ENCODE results near the gene ZMYM4.
"Not testable (repeated sequence)": the region's sequence is repeated elsewhere in the genome, so short reads cannot be mapped to it uniquely, and the experiment has no call there.

ZMYM4 gene

GRCh38 chr1:35364741-35365140, 96.2 kb downstream of the ZMYM4 start:
- DNase-seq (ENCODE audit: low read depth, low spot score), result no peak
- Histone ChIP-seq H3K9ac (ENCODE audit: insufficient read length) (no peak overlapping the region), H3K4me3 (no peak overlapping the region), H3K36me3 (ENCODE audit: insufficient read depth, low read length) (peaks cover 34% of the 10 kb centered on the region), H3K27ac (peak overlapping the region; percentile 9; the same call in 1 of the 2 replicates), H3K9me3 (ENCODE audit: low read depth, low read length) (no peaks in the 10 kb centered on the region)
- TF ChIP-seq FOXP2 (optimal IDR thresholded peaks at IDR 0.05; ENCODE audit: control extremely low read depth, extremely low read length, insufficient read depth) (no peak), EZH2 (IDR thresholded peaks at IDR 0.05) (no peak), POLR2AphosphoS5 (IDR thresholded peaks at IDR 0.05; ENCODE audit: borderline replicate concordance, low read depth, low read length) (no peak)

GRCh38 chr1:35367914-35368313, 99.4 kb downstream of the ZMYM4 start:
- DNase-seq (ENCODE audit: low read depth, low spot score), result no peak
- Histone ChIP-seq H3K9me3 (ENCODE audit: low read depth, low read length) (no peaks in the 10 kb centered on the region), H3K9ac (ENCODE audit: insufficient read length) (no peak overlapping the region), H3K27ac (peak overlapping the region; percentile 63), H3K36me3 (ENCODE audit: insufficient read depth, low read length) (peaks cover 31% of the 10 kb centered on the region), H3K4me3 (no peak overlapping the region)
- TF ChIP-seq EZH2 (IDR thresholded peaks at IDR 0.05) (no peak), POLR2AphosphoS5 (IDR thresholded peaks at IDR 0.05; ENCODE audit: borderline replicate concordance, low read depth, low read length) (no peak), FOXP2 (optimal IDR thresholded peaks at IDR 0.05; ENCODE audit: control extremely low read depth, extremely low read length, insufficient read depth) (no peak)

DNA sequence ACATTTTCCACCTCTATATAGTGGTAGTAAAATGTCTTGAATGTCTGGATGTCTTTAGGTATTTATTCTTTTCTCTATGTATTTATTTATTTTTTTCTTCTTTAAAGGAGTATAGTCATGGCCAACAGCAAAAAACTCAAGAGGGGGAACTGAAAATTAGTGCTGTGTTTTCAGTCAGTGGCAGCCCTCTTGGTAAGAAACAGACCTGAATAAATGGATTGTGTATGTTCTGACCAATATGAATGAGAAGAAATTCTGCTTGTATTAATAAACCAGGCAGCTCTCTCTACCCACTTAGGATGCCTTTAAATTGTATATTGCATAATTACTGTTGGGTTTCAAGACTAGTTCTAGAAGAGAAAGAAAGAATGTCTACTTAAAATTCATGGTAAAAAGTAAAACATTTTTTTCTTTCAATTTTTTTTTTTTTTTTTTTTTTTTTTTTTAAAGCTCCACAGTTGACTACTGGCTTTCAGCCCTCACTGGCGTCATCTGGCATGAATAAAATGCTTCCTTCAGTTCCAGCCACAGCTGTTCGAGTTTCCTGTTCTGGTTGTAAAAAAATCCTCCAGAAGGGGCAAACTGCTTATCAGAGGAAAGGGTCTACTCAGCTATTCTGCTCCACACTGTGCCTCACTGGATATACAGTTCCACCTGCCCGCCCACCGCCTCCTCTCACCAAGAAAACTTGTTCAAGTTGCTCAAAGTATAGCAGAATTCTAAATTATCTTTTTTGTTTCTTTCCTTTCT, 101.6 kb downstream of the ZMYM4 start:
- H3K9ac ChIP-seq (ENCODE audit: insufficient read length), result peak overlapping the region; percentile 52
- no peaks in the 10 kb centered on the region for H3K9me3 ChIP-seq (ENCODE audit: low read depth, low read length)
- peak overlapping the region; percentile 56; the same call in 1 of the 2 replicates for H3K4me3 ChIP-seq
- TF ChIP-seq EZH2 (IDR thresholded peaks at IDR 0.05) (no peak), POLR2AphosphoS5 (IDR thresholded peaks at IDR 0.05; ENCODE audit: borderline replicate concordance, low read depth, low read length) (peak; percentile 44; the same call in 1 of the 2 replicates)
- DNase-seq (ENCODE audit: low read depth, low spot score), result peak; percentile 97
- H3K36me3 ChIP-seq (ENCODE audit: insufficient read depth, low read length), result peaks cover 25% of the 10 kb centered on the region
- peak overlapping the region; percentile 94 for H3K27ac ChIP-seq

GRCh38 chr1:35371506-35371905, 103.0 kb downstream of the ZMYM4 start:
- H3K4me3 ChIP-seq, result no peak overlapping the region
- H3K9me3 ChIP-seq (ENCODE audit: low read depth, low read length), result no peaks in the 10 kb centered on the region
- no peak for TF ChIP-seq POLR2AphosphoS5 (IDR thresholded peaks at IDR 0.05; ENCODE audit: borderline replicate concordance, low read depth, low read length)
- TF ChIP-seq EZH2 (IDR thresholded peaks at IDR 0.05), result no peak
- no peak for TF ChIP-seq FOXP2 (optimal IDR thresholded peaks at IDR 0.05; ENCODE audit: control extremely low read depth, extremely low read length, insufficient read depth)
- H3K36me3 ChIP-seq (ENCODE audit: insufficient read depth, low read length), result peaks cover 32% of the 10 kb centered on the region
- no peak overlapping the region for H3K9ac ChIP-seq (ENCODE audit: insufficient read length)
- no peak overlapping the region; the same call in 1 of the 2 replicates for H3K27ac ChIP-seq
- no peak for DNase-seq (ENCODE audit: low read depth, low spot score)

- no peak for DNase-seq (ENCODE audit: low read depth, low spot score)
- H3K9ac ChIP-seq (ENCODE audit: insufficient read length), result no peak overlapping the region
- no peak overlapping the region for H3K4me3 ChIP-seq
- peaks cover 55% of the 10 kb centered on the region for H3K36me3 ChIP-seq (ENCODE audit: insufficient read depth, low read length)
- no peak overlapping the region; the same call in 1 of the 2 replicates for H3K27ac ChIP-seq
- TF ChIP-seq EZH2 (IDR thresholded peaks at IDR 0.05) (no peak), FOXP2 (optimal IDR thresholded peaks at IDR 0.05; ENCODE audit: control extremely low read depth, extremely low read length, insufficient read depth) (no peak), POLR2AphosphoS5 (IDR thresholded peaks at IDR 0.05; ENCODE audit: borderline replicate concordance, low read depth, low read length) (no peak)
- no peaks in the 10 kb centered on the region for H3K9me3 ChIP-seq (ENCODE audit: low read depth, low read length)
These were observed 109.0 kb downstream of the ZMYM4 start for GRCh38 chr1:35377555-35377954.

GRCh38 chr1:35379317-35380000, 111.0 kb downstream of the ZMYM4 start:
- Histone ChIP-seq H3K27ac (peak overlapping the region; percentile 7; the same call in 1 of the 2 replicates), H3K9ac (ENCODE audit: insufficient read length) (no peak overlapping the region), H3K9me3 (ENCODE audit: low read depth, low read length) (no peaks in the 10 kb centered on the region), H3K4me3 (no peak overlapping the region), H3K36me3 (ENCODE audit: insufficient read depth, low read length) (peaks cover 55% of the 10 kb centered on the region)
- no peak for DNase-seq (ENCODE audit: low read depth, low spot score)
- no peak for TF ChIP-seq EZH2 (IDR thresholded peaks at IDR 0.05)
- TF ChIP-seq POLR2AphosphoS5 (IDR thresholded peaks at IDR 0.05; ENCODE audit: borderline replicate concordance, low read depth, low read length), result no peak
- TF ChIP-seq FOXP2 (optimal IDR thresholded peaks at IDR 0.05; ENCODE audit: control extremely low read depth, extremely low read length, insufficient read depth), result no peak

- not testable (repeated sequence) for H3K9me3 ChIP-seq (ENCODE audit: low read depth, low read length); H3K9ac ChIP-seq (ENCODE audit: insufficient read length); H3K4me3 ChIP-seq; H3K27ac ChIP-seq; DNase-seq (ENCODE audit: low read depth, low spot score)
- peaks cover 52% of the 10 kb centered on the region for H3K36me3 ChIP-seq (ENCODE audit: insufficient read depth, low read length)
These were observed 111.6 kb downstream of the ZMYM4 start for GRCh38 chr1:35380111-35380510.

- Histone ChIP-seq H3K4me3 (no peak overlapping the region), H3K36me3 (ENCODE audit: insufficient read depth, low read length) (peaks cover 59% of the 10 kb centered on the region), H3K9ac (ENCODE audit: insufficient read length) (no peak overlapping the region), H3K9me3 (ENCODE audit: low read depth, low read length) (no peaks in the 10 kb centered on the region), H3K27ac (no peak overlapping the region)
- no peak for DNase-seq (ENCODE audit: low read depth, low spot score)
- TF ChIP-seq FOXP2 (optimal IDR thresholded peaks at IDR 0.05; ENCODE audit: control extremely low read depth, extremely low read length, insufficient read depth) (no peak), POLR2AphosphoS5 (IDR thresholded peaks at IDR 0.05; ENCODE audit: borderline replicate concordance, low read depth, low read length) (no peak), EZH2 (IDR thresholded peaks at IDR 0.05) (no peak)
These were observed 113.6 kb downstream of the ZMYM4 start for GRCh38 chr1:35382107-35382506.

Measured in SK-N-MC (cell line).